Thyroid gland (tissue), 4 donors: Measurements from ENCODE around the gene PLCG1.
"Not testable (repeated sequence)": the region's sequence is repeated elsewhere in the genome, so short reads cannot be mapped to it uniquely, and the experiment has no call there.

Experiments used
- POLR2A ChIP-seq, 2 donors: fragments of 450-650 bp; IDR thresholded peaks; one replicate each; pipeline ENCODE4 v1.6.1; 2017; ENCODE audit warnings: antibody characterized with exemption in 2 of 2, mild to moderate bottlenecking in 2 of 2, moderate library complexity in 1 of 2
- TF ChIP-seq, protein P1 (sequence below), 6 experiments: fragments of 200-600 bp in 3 of 6; fragments of 450-650 bp in 3 of 6; sonication (generic) in 3 of 6; IDR thresholded peaks; one replicate each; pipeline ENCODE4 v1.5.1; 2016 to 2019; ENCODE audit warnings: antibody characterized with exemption in 6 of 6, mild to moderate bottlenecking in 2 of 6, inconsistent platforms in 1 of 6, moderate library complexity in 1 of 6

DNA sequence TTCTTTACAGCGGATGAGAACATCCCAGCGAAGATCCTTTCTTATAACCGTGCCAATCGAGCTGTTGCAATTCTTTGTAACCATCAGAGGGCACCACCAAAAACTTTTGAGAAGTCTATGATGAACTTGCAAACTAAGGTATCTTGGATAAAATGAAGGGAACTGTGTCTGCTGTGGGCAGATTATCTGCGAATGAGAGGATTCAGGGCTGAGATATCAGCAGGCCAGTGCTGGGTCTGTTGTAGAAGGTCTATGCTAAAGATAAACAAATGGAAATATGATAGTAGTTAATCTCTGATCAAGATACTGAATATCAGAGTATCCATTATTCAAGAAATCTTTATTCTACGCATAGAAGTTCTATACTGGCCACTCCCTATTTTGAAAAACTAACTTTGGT is 19.2 kb upstream of the PLCG1 start:
- TF ChIP-seq, protein P1, sequence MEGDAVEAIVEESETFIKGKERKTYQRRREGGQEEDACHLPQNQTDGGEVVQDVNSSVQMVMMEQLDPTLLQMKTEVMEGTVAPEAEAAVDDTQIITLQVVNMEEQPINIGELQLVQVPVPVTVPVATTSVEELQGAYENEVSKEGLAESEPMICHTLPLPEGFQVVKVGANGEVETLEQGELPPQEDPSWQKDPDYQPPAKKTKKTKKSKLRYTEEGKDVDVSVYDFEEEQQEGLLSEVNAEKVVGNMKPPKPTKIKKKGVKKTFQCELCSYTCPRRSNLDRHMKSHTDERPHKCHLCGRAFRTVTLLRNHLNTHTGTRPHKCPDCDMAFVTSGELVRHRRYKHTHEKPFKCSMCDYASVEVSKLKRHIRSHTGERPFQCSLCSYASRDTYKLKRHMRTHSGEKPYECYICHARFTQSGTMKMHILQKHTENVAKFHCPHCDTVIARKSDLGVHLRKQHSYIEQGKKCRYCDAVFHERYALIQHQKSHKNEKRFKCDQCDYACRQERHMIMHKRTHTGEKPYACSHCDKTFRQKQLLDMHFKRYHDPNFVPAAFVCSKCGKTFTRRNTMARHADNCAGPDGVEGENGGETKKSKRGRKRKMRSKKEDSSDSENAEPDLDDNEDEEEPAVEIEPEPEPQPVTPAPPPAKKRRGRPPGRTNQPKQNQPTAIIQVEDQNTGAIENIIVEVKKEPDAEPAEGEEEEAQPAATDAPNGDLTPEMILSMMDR (IDR thresholded peaks at IDR 0.05), result not testable (repeated sequence)
- TF ChIP-seq POLR2A (IDR thresholded peaks at IDR 0.05), result not testable (repeated sequence)
